Heart left ventricle (tissue), 16 donors: ENCODE measurements around the gene JKAMP. TPM values are rescaled to one million over a fixed set of nuclear protein-coding genes. Genes with fewer than 3 reads are reported as not detected.

Experiments
- ATAC-seq, 4 donors: fragments of 200-7000 bp; cut with Tn5 transposase; one replicate each; pipeline ENCODE4 v1.9.1; 2020 to 2022; ENCODE audit warnings: moderate library complexity in 4 of 4, mild to moderate bottlenecking in 3 of 4, moderate number of reproducible peaks in 1 of 4
- DNase-seq, 5 donors: peaks; one replicate each; pipeline ENCODE4 v3.0.0-alpha.2; 2020
- H3K27ac ChIP-seq, 12 donors: fragments of 200-600 bp; sonication (generic) in 4 of 12; one replicate each; pipeline versions ENCODE4 v1.5.0 to v1.8.0; 2016 to 2022; ENCODE audit warnings: mild to moderate bottlenecking in 2 of 12
- H3K27me3 ChIP-seq, 9 donors: fragments of 200-600 bp; sonication (generic) in 2 of 9; one replicate each; pipeline versions ENCODE4 v1.5.1 to v1.8.0; 2016 to 2022; ENCODE audit warnings: mild to moderate bottlenecking in 3 of 9
- H3K36me3 ChIP-seq, 9 donors: fragments of 200-600 bp; sonication (generic) in 2 of 9; one replicate each; pipeline versions ENCODE4 v1.5.0 to v1.8.0; 2018 to 2022; ENCODE audit warnings: mild to moderate bottlenecking in 2 of 9
- H3K4me1 ChIP-seq, 12 donors: fragments of 200-600 bp; sonication (generic) in 4 of 12; one replicate each; pipeline versions ENCODE4 v1.5.0 to v1.8.0; 2016 to 2022; ENCODE audit warnings: mild to moderate bottlenecking in 3 of 12
- H3K4me3 ChIP-seq, 12 donors: fragments of 200-600 bp; sonication (generic) in 4 of 12; one replicate each; pipeline versions ENCODE4 v1.5.0 to v1.8.0; 2017 to 2022; ENCODE audit warnings: mild to moderate bottlenecking in 9 of 12, moderate library complexity in 4 of 12
- H3K9me3 ChIP-seq, 12 donors: fragments of 200-600 bp; sonication (generic) in 4 of 12; one replicate each; pipeline versions ENCODE4 v1.5.0 to v1.8.0; 2016 to 2022; ENCODE audit warnings: mild to moderate bottlenecking in 1 of 12
- CTCF ChIP-seq, 12 donors: fragments of 200-600 bp; sonication (generic) in 4 of 12; IDR thresholded peaks; one replicate each; pipeline versions ENCODE4 v1.5.0 to v1.8.0; 2018 to 2022; ENCODE audit warnings: antibody characterized with exemption in 12 of 12, mild to moderate bottlenecking in 5 of 12
- POLR2A ChIP-seq, 2 donors: fragments of 450-650 bp; IDR thresholded peaks; one replicate each; pipeline ENCODE4 v1.6.1; 2017; ENCODE audit warnings: antibody characterized with exemption in 2 of 2, mild to moderate bottlenecking in 2 of 2, moderate library complexity in 2 of 2
- WGBS, 4 donors: extraction: QIAGEN DNeasy Blood & Tissue Kit in 2 of 4; methylation state at CpG; one replicate each; pipeline versions ENCODE4 v1.1.5 to v1.1.7; 2013 to 2018; 5-methylcytosine and 5-hydroxymethylcytosine counted together
- intact Hi-C, 10 donors: fragments of 100-400 bp; cut with DNase I; formaldehyde crosslinking; loops; one replicate each; pipeline versions ENCODE4 v1.11.1 to v1.14.2; 2022
- polyA plus RNA-seq, 2 donors: library from polyadenylated mRNA; stranded (reverse); fragments of 200-250 nt; gene quantifications; one replicate each; pipeline ENCODE4 v1.2.3, GENCODE V29; 2013
- total RNA-seq, 9 donors: library from RNA; depleted of rRNA in 2 of 9; stranded (reverse); fragments of >200 nt in 2 of 9; fragmentation: NEBNext Ultra II Directional in 3 of 9; extraction: Animal tissue kit (Norgen Biotek cat#: 25700) in 3 of 9; gene quantifications; one replicate each; pipeline versions ENCODE4 v1.1.0 to v1.2.4, GENCODE V29; 2016 to 2023
- donor health status: ischemic (EF 13 %, LVEDD 7.1; RV severe dilation, severe dysfunction).
- donor health status: healthy with polysubstance abuse.
- donor health status: DM: no; HTN: yes; CAD: no.
- donor health status: DM: no; HTN: no; CAD: no.
- donor health status: ischemic (EF 25% LVEDD 6.9; RV normal size, moderate dysfunction).
- donor health status: ischemic (EF 25% LVEDD 5.7; RV mildly dilated, moderate dysfunction).
- donor health status: healthy.
- donor health status: DM: yes; HTN: yes; CAD: no.
- donor health status: ischemic (EF 35%, LVEDD 5.7; RV mildly dilated, moderate dysfunction).
- donor health status: nonischemic (EF 11% LVEDD 7.7; RV severe dilation, severe dysfunction).
- donor health status: DM: yes; HTN: yes; CAD: no.
- donor health status: PGD.
- donor health status: ischemic (EF 29% LVEDD 5.4; RV normal size, mild dysfunction).
- donor health status: nonischemic (EF 23%, LVEDD 6.1; RV moderate dilation, normal function).

Gene JKAMP
- total and polyA plus RNA-seq, 11 donors, result 11.4 to 52.9 (median 31.2) TPM

- DNase-seq, result no peak
- no peak overlapping the region for H3K4me3 ChIP-seq
- TF ChIP-seq CTCF (IDR thresholded peaks at IDR 0.05) (no peak), POLR2A (IDR thresholded peaks at IDR 0.05) (no peak)
- H3K27me3 ChIP-seq, result peaks cover 0 to 6% (median 0%) of the 10 kb centered on the region in 9 donors
- no peak overlapping the region for H3K27ac ChIP-seq
- ATAC-seq, result no peak
- H3K36me3 ChIP-seq, result no peaks in the 10 kb centered on the region
- intact Hi-C loops, result no loop called here
- no peaks in the 10 kb centered on the region for H3K4me1 ChIP-seq
- H3K9me3 ChIP-seq, result peaks cover 0 to 15% (median 0%) of the 10 kb centered on the region in 12 donors
- WGBS, 4 donors, result 73 to 90% (median 84%) methylated on average over 1 of the region's 1 CpG
Observed at GRCh38 chr14:59532419-59532818, 48.1 kb downstream of the JKAMP start.

- Histone ChIP-seq H3K27me3 (peaks cover 0 to 6% (median 0%) of the 10 kb centered on the region in 9 donors), H3K36me3 (no peaks in the 10 kb centered on the region), H3K4me3 (no peak overlapping the region), H3K27ac (no peak overlapping the region), H3K4me1 (no peaks in the 10 kb centered on the region), H3K9me3 (no peaks in the 10 kb centered on the region)
- intact Hi-C loops, result no loop called here
- TF ChIP-seq POLR2A (IDR thresholded peaks at IDR 0.05), result no peak
- no peak for TF ChIP-seq CTCF (IDR thresholded peaks at IDR 0.05)
- no peak for DNase-seq
- peak in 2 of 4 donors; percentile 66 to 71 for ATAC-seq
- WGBS, 4 donors, result 50 to 62% (median 57%) methylated on average over 7 of the region's 7 CpGs
Observed at GRCh38 chr14:59534361-59534987, 50.2 kb downstream of the JKAMP start.

GRCh38 chr14:59537476-59537875 is 53.2 kb downstream of the JKAMP start:
- Histone ChIP-seq H3K27ac (no peak overlapping the region), H3K9me3 (no peaks in the 10 kb centered on the region), H3K36me3 (no peaks in the 10 kb centered on the region), H3K27me3 (no peaks in the 10 kb centered on the region), H3K4me1 (no peaks in the 10 kb centered on the region), H3K4me3 (no peak overlapping the region)
- ATAC-seq (no peak), DNase-seq (no peak)
- WGBS, 4 donors, result 80 to 94% (median 89%) methylated on average over 1 of the region's 1 CpG
- TF ChIP-seq CTCF (IDR thresholded peaks at IDR 0.05) (no peak), POLR2A (IDR thresholded peaks at IDR 0.05) (no peak)
- intact Hi-C loops, result no loop called here

GRCh38 chr14:59538936-59539335 is 54.6 kb downstream of the JKAMP start:
- H3K27me3 ChIP-seq, result peaks cover 0 to 7% (median 0%) of the 10 kb centered on the region in 9 donors
- H3K4me1 ChIP-seq, result no peaks in the 10 kb centered on the region
- DNase-seq (no peak), ATAC-seq (no peak)
- no peak overlapping the region for H3K4me3 ChIP-seq
- 85 to 91% (median 86%) methylated on average over 4 of the region's 4 CpGs for WGBS, 4 donors
- no peaks in the 10 kb centered on the region for H3K9me3 ChIP-seq
- H3K27ac ChIP-seq, result no peak overlapping the region
- no peaks in the 10 kb centered on the region for H3K36me3 ChIP-seq
- intact Hi-C loops, result no loop called here
- TF ChIP-seq POLR2A (IDR thresholded peaks at IDR 0.05) (no peak), CTCF (IDR thresholded peaks at IDR 0.05) (no peak)
